Measurements from ENCODE around the gene ODAPH. TPM values are rescaled to one million over a fixed set of nuclear protein-coding genes. Genes with fewer than 3 reads are reported as not detected.
A peak's percentile ranks its signal among the peaks of the same experiment; 100 is the strongest.
"Not testable (repeated sequence)": the region's sequence is repeated elsewhere in the genome, so short reads cannot be mapped to it uniquely, and the experiment has no call there.

The ODAPH gene, protein sequence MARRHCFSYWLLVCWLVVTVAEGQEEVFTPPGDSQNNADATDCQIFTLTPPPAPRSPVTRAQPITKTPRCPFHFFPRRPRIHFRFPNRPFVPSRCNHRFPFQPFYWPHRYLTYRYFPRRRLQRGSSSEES
- total RNA-seq, result not detected in 2 replicates

DNA sequence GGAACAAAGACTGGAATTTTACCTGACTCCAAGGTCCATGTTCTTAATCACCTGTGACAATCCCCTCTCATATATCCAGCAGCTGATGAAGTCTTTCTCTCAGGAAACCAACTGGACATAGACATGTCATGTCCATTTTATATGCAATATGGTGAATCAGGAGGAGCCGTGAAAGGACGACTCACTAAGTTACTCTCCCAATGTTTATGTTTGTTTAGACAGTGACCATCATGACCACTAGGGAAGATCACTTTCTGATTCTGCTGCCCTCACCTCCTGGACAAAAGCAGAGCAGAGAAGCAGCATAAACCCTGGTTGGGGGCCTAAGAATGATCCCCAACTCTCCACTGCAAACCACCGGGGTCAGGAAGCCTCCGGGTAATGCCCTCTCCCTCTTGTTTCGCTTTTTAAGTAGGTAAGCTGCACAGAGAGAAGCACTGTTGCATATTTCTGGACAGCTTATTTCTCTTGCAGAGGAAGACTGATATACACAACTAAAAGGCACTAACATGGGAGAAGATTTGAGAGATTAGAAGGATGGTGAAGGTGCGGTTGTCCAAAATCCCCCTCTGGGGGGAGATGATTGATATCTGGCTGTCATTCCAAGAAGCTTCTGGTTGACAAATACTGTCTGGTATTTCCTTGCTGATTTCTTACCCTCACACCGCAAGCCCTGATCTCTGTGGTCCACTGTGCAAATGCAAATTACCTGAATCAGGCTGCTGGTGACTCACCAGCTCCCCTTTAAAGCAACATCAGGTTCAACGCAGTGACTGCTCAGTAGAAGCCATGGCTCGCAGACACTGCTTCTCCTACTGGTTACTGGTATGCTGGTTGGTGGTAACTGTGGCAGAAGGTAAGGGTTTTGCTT lies at the start of gene ODAPH:
Gene ODAPH, plus strand, starts transcription at position 773 of the 871 bp plus-strand sequence. Its CDS starts 17 bp downstream, at position 790.
- Mint-ChIP-seq H3K4me3 (ENCODE audit: low read depth) (no peak within 1 kb of the TSS), H3K36me3 (ENCODE audit: low read depth) (no peaks in the 10 kb centered on the region), H3K4me1 (ENCODE audit: low read depth) (peaks cover 5% of the 10 kb centered on the region), H3K27me3 (ENCODE audit: low read depth) (peaks cover 12% of the 10 kb centered on the region), H3K9me3 (no peaks in the 10 kb centered on the region), H3K27ac (no peak within 1 kb of the TSS)
- peak; percentile 11 for DNase-seq (ENCODE audit: low spot score)
- intact Hi-C loops (cut with micrococcal nuclease), result no loop called here

- intact Hi-C loops (cut with micrococcal nuclease); DNase-seq (ENCODE audit: low spot score); H3K27ac Mint-ChIP-seq; H3K27me3 Mint-ChIP-seq (ENCODE audit: low read depth); H3K9me3 Mint-ChIP-seq; H3K4me3 Mint-ChIP-seq (ENCODE audit: low read depth): not testable (repeated sequence)
- H3K36me3 Mint-ChIP-seq (ENCODE audit: low read depth), result peaks cover 49% of the 10 kb centered on the region
- peaks cover 27% of the 10 kb centered on the region for H3K4me1 Mint-ChIP-seq (ENCODE audit: low read depth)
Observed at GRCh38 chr4:75509592-75509991, 46.3 kb upstream of the ODAPH start.

- intact Hi-C loops (cut with micrococcal nuclease), result no loop called here
- no peak overlapping the region for H3K27ac Mint-ChIP-seq
- no peak for DNase-seq (ENCODE audit: low spot score)
- peaks cover 33% of the 10 kb centered on the region for H3K36me3 Mint-ChIP-seq (ENCODE audit: low read depth)
- H3K27me3 Mint-ChIP-seq (ENCODE audit: low read depth), result no peaks in the 10 kb centered on the region
- H3K4me1 Mint-ChIP-seq (ENCODE audit: low read depth), result peaks cover 36% of the 10 kb centered on the region
- H3K9me3 Mint-ChIP-seq, result no peaks in the 10 kb centered on the region
- no peak overlapping the region for H3K4me3 Mint-ChIP-seq (ENCODE audit: low read depth)
Observed at GRCh38 chr4:75511841-75512240, 44.0 kb upstream of the ODAPH start.

GRCh38 chr4:75512386-75513211 lies 43.3 kb upstream of the ODAPH start:
- no peak for DNase-seq (ENCODE audit: low spot score)
- intact Hi-C loops (cut with micrococcal nuclease), result no loop called here
- Mint-ChIP-seq H3K27ac (peak overlapping the region; percentile 74), H3K36me3 (ENCODE audit: low read depth) (peaks cover 30% of the 10 kb centered on the region), H3K27me3 (ENCODE audit: low read depth) (no peaks in the 10 kb centered on the region), H3K4me3 (ENCODE audit: low read depth) (no peak overlapping the region), H3K9me3 (no peaks in the 10 kb centered on the region), H3K4me1 (ENCODE audit: low read depth) (peaks cover 37% of the 10 kb centered on the region)

DNA sequence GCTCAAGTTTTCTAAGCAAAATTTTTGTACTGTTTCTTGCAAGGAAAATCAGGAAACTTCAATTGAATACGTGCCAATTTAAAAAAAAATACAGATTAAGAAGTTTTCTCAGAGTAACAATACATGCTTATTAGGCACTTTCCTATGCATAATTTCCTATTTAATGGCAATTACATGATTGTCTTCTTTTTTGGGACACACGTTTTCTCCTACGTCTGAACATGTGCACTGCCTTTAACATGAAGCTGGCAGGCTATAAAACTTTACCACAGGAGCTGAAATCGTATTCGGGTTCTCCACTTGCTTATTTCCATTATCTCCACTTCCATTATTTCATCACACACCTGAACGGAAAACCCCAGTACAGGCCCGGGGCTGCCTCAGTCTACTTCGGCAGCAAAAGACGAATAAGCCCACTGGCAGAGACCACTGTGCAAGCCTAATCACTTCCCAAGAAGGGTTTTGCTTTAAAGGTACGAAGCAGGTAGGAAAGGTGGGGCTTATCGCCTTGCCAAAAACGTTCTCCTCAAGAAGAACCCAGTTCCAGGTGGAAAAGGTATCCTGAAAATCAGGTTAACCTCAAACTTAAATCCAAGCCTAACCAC lies 42.2 kb upstream of the ODAPH start:
- Mint-ChIP-seq H3K27me3 (ENCODE audit: low read depth) (no peaks in the 10 kb centered on the region), H3K9me3 (no peaks in the 10 kb centered on the region), H3K36me3 (ENCODE audit: low read depth) (peaks cover 36% of the 10 kb centered on the region), H3K4me3 (ENCODE audit: low read depth) (no peak overlapping the region), H3K27ac (peak overlapping the region; percentile 98), H3K4me1 (ENCODE audit: low read depth) (peaks cover 37% of the 10 kb centered on the region)
- no peak for DNase-seq (ENCODE audit: low spot score)
- intact Hi-C loops (cut with micrococcal nuclease), result loop anchor here (1.0 to 2.0 kb wide), 4 partner anchors 159 to 635 kb away; partner anchors contain the start of genes G3BP2, NAAA, NUP54 and USO1

DNA sequence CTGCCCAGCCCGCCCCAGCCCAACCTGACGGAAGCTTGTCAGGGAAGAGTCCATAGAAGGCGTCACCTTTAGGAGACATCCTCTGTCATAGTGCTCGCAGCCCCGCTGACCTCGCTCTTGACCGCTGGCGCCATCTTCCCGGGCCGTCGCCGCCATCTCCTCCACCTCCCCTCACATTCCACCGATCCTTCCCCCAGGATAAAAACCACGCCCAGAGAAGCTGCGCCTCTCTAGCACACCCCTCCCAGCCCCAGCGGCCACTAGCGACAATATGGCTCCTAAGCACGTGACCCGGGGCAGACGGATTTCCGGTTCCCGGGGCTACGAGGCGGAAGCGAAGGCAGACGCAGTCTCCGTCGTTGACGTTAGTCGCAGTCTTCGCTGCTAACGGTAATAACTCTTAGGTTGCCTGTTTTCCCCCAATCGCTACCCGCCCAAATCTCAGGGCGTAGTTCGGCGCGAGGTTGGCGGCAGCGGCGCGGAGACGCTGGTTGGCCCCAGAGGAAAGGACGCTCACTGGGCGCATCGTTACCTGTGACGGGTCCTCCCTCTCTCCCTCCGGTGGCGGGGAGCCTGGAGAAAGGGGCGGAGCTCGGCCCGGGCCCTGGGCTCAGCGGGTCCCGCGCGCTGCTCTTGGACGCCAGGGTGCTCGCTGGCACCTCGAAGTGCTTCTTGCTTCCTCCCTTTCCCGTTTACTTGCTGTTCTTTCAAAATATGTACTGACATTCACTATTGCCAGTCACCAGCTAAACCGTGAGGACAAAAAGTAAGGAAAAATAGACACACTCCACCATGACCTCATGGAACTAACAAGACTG lies 41.5 kb upstream of the ODAPH start, which contains the start of the genes RCHY1 and THAP6:
Gene RCHY1, minus strand, starts transcription at position 273 of the 818 bp plus-strand sequence. Its CDS starts 117 bp downstream, at position 156.
Gene THAP6, plus strand, starts transcription at position 343 of the 818 bp plus-strand sequence. CDS start 980 bp downstream, outside the sequence.
- Mint-ChIP-seq H3K36me3 (ENCODE audit: low read depth) (peaks cover 39% of the 10 kb centered on the region), H3K9me3 (no peaks in the 10 kb centered on the region), H3K27me3 (ENCODE audit: low read depth) (no peaks in the 10 kb centered on the region), H3K4me1 (ENCODE audit: low read depth) (peaks cover 35% of the 10 kb centered on the region), H3K4me3 (ENCODE audit: low read depth) (no peak within 1 kb of the TSS), H3K27ac (peak within 1 kb of the TSS; percentile 98)
- intact Hi-C loops (cut with micrococcal nuclease), result loop anchor here (1.0 to 2.0 kb wide), 4 partner anchors 158 to 634 kb away; partner anchors contain the start of genes G3BP2, NAAA, NUP54 and USO1
- peak; percentile 91 for DNase-seq (ENCODE audit: low spot score)

GRCh38 chr4:75514949-75515612 lies 40.8 kb upstream of the ODAPH start:
- no peak overlapping the region for H3K4me3 Mint-ChIP-seq (ENCODE audit: low read depth)
- no peaks in the 10 kb centered on the region for H3K27me3 Mint-ChIP-seq (ENCODE audit: low read depth)
- no peak for DNase-seq (ENCODE audit: low spot score)
- peaks cover 33% of the 10 kb centered on the region for H3K4me1 Mint-ChIP-seq (ENCODE audit: low read depth)
- peaks cover 37% of the 10 kb centered on the region for H3K36me3 Mint-ChIP-seq (ENCODE audit: low read depth)
- intact Hi-C loops (cut with micrococcal nuclease), result loop anchor here (1.0 to 2.0 kb wide), 4 partner anchors 158 to 633 kb away; partner anchors contain the start of genes G3BP2, NAAA, NUP54 and USO1
- H3K9me3 Mint-ChIP-seq, result no peaks in the 10 kb centered on the region
- H3K27ac Mint-ChIP-seq, result peak overlapping the region; percentile 98

GRCh38 chr4:75516144-75516543 lies 39.7 kb upstream of the ODAPH start:
- no peaks in the 10 kb centered on the region for H3K27me3 Mint-ChIP-seq (ENCODE audit: low read depth)
- intact Hi-C loops (cut with micrococcal nuclease), result no loop called here
- H3K4me3 Mint-ChIP-seq (ENCODE audit: low read depth), result no peak overlapping the region
- no peak overlapping the region for H3K27ac Mint-ChIP-seq
- no peak for DNase-seq (ENCODE audit: low spot score)
- H3K36me3 Mint-ChIP-seq (ENCODE audit: low read depth), result peaks cover 39% of the 10 kb centered on the region
- peaks cover 32% of the 10 kb centered on the region for H3K4me1 Mint-ChIP-seq (ENCODE audit: low read depth)
- H3K9me3 Mint-ChIP-seq, result no peaks in the 10 kb centered on the region

DNA sequence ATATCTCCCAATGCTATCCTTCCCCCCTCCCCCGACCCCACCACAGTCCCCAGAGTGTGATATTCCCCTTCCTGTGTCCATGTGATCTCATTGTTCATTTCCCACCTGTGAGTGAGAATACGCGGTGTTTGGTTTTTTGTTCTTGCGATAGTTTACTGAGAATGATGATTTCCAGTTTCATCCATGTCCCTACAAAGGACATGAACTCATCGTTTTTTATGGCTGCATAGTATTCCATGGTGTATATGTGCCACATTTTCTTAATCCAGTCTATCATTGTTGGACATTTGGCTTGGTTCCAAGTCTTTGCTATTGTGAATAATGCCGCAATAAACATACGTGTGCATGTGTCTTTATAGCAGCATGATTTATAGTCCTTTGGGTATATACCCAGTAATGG lies 36.4 kb upstream of the ODAPH start:
- H3K4me1 Mint-ChIP-seq (ENCODE audit: low read depth), result peaks cover 29% of the 10 kb centered on the region
- H3K4me3 Mint-ChIP-seq (ENCODE audit: low read depth); intact Hi-C loops (cut with micrococcal nuclease): not testable (repeated sequence)

DNA sequence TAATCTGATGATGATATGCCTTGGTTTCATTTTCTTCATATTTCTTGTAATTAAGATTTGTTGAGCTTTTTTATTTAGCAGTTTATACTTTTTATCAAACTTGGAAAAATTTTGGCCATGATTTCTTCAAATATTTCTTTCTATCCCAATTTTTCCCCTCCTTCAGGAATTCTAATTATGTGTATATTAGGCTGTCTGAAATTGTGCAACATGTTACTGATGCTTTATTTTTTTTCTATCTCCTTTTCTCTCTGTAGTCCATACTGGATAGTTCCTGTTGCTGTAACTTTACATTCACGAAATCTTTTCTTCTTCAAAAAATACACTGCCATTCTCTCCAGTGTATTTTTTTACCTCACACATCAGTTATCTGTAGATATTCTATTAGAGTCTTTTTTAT lies 30.8 kb upstream of the ODAPH start:
- no peak for DNase-seq (ENCODE audit: low spot score)
- peaks cover 70% of the 10 kb centered on the region for H3K36me3 Mint-ChIP-seq (ENCODE audit: low read depth)
- intact Hi-C loops (cut with micrococcal nuclease), result no loop called here
- H3K27ac Mint-ChIP-seq, result no peak overlapping the region
- no peaks in the 10 kb centered on the region for H3K27me3 Mint-ChIP-seq (ENCODE audit: low read depth)
- H3K9me3 Mint-ChIP-seq, result no peaks in the 10 kb centered on the region
- no peak overlapping the region for H3K4me3 Mint-ChIP-seq (ENCODE audit: low read depth)
- peaks cover 8% of the 10 kb centered on the region for H3K4me1 Mint-ChIP-seq (ENCODE audit: low read depth)

More for the DNA sequence above, 36.4 kb upstream of the ODAPH start:
- H3K36me3 Mint-ChIP-seq (ENCODE audit: low read depth), result peaks cover 60% of the 10 kb centered on the region
- H3K9me3 Mint-ChIP-seq; H3K27me3 Mint-ChIP-seq (ENCODE audit: low read depth); DNase-seq (ENCODE audit: low spot score); H3K27ac Mint-ChIP-seq: not testable (repeated sequence)

DNA sequence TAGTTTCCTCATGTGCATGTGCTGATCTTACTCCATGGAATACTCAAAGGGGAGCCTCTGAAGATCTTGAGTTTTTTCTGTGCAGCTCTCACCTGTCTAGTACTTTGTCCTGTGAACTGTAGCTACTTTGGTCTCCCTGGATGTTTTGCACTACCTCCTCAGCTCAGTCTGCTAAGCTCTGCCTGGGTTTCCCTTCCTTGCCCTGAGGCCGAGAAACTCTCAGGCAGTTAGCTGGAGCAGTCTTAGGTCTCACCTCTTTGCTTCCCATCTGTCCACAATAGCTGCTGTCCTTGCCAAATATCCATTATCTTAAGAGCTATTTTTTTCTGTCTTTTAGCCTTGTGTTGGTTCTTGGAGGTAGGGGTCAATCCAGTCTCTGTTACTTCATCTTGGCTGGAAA lies 30.0 kb upstream of the ODAPH start:
- peaks cover 3% of the 10 kb centered on the region for H3K4me1 Mint-ChIP-seq (ENCODE audit: low read depth)
- intact Hi-C loops (cut with micrococcal nuclease), result no loop called here
- no peak for DNase-seq (ENCODE audit: low spot score)
- H3K27ac Mint-ChIP-seq, result no peak overlapping the region
- H3K36me3 Mint-ChIP-seq (ENCODE audit: low read depth), result peaks cover 70% of the 10 kb centered on the region
- no peaks in the 10 kb centered on the region for H3K27me3 Mint-ChIP-seq (ENCODE audit: low read depth)
- peaks cover 3% of the 10 kb centered on the region for H3K9me3 Mint-ChIP-seq
- no peak overlapping the region for H3K4me3 Mint-ChIP-seq (ENCODE audit: low read depth)
